VCaP (cell line): ENCODE measurements around the gene GRIK3.

Experiments
- H3K27ac ChIP-seq: fragments of 450-650 bp; 2 replicates; pipeline ENCODE4 v1.5.1; 2017
- CTCF ChIP-seq: fragments of 450-650 bp; conservative IDR thresholded peaks from 2 replicates; pipeline ENCODE4 v1.5.1; 2017; ENCODE audit warnings: mild to moderate bottlenecking, moderate library complexity

GRIK3 gene

GRCh38 chr1:36784147-36784859 is 250.0 kb downstream of the GRIK3 start:
- TF ChIP-seq CTCF = no peak
- H3K27ac ChIP-seq = no peak overlapping the region

GRCh38 chr1:36783475-36783874 is 250.8 kb downstream of the GRIK3 start:
- TF ChIP-seq CTCF = no peak
- no peak overlapping the region for H3K27ac ChIP-seq

GRCh38 chr1:36782785-36783184 is 251.5 kb downstream of the GRIK3 start:
- no peak overlapping the region for H3K27ac ChIP-seq
- TF ChIP-seq CTCF = no peak

- no peak for TF ChIP-seq CTCF
- H3K27ac ChIP-seq = no peak overlapping the region
Observed at GRCh38 chr1:36782085-36782484, 252.2 kb downstream of the GRIK3 start.

GRCh38 chr1:36781098-36781497 is 253.2 kb downstream of the GRIK3 start:
- no peak for TF ChIP-seq CTCF
- H3K27ac ChIP-seq = no peak overlapping the region

GRCh38 chr1:36778740-36779139 is 255.6 kb downstream of the GRIK3 start:
- H3K27ac ChIP-seq = no peak overlapping the region
- no peak for TF ChIP-seq CTCF

GRCh38 chr1:36776948-36777831 is 257.1 kb downstream of the GRIK3 start:
- no peak overlapping the region for H3K27ac ChIP-seq
- no peak for TF ChIP-seq CTCF
